ENCODE data around the gene PDE4D.

Gene PDE4D

DNA sequence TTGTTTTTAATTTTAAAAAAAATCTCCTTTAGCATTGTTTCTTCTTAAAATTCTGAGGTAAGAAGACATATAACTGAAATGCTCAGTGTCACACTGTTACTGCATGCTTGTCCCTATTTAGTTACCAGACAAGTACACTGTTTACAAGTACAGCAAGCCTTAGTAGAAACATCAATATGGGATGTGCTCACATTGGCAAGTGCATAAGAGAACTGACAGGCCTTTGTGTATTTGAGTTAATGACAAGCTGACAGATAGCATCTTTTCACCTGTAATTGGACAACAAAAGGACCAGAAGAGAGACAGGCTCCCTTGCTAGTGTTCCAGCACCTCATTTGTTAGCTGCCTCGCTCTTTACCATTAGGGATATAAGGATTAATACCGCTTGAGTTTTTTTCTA is 63.6 kb downstream of the PDE4D start:
- in situ Hi-C loops (cut with HindIII; ENCODE audit: low sequenced_read_pairs) = no loop called here
- TF ChIP-seq, protein P1, sequence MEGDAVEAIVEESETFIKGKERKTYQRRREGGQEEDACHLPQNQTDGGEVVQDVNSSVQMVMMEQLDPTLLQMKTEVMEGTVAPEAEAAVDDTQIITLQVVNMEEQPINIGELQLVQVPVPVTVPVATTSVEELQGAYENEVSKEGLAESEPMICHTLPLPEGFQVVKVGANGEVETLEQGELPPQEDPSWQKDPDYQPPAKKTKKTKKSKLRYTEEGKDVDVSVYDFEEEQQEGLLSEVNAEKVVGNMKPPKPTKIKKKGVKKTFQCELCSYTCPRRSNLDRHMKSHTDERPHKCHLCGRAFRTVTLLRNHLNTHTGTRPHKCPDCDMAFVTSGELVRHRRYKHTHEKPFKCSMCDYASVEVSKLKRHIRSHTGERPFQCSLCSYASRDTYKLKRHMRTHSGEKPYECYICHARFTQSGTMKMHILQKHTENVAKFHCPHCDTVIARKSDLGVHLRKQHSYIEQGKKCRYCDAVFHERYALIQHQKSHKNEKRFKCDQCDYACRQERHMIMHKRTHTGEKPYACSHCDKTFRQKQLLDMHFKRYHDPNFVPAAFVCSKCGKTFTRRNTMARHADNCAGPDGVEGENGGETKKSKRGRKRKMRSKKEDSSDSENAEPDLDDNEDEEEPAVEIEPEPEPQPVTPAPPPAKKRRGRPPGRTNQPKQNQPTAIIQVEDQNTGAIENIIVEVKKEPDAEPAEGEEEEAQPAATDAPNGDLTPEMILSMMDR (IDR thresholded peaks at IDR 0.05; ENCODE audit: low read depth, low read length) = no peak

DNA sequence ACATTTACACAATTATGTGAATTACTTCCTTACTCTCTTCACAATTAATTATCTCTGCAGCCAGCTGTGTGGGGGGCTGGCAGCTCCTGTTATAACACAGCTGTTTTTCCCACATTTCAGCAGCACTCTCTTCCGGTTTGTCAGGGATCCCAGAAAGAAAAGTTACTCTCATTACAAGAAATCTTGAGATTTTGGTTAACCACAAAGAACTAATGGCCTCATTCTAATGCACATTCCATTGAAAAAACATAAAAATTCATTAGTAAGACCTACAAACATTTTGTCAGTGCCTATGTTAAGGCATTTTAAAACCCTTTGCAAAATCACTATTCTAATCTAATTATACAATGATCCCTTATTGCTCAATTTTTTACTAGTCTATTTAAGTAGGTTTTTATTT is 64.1 kb downstream of the PDE4D start:
- in situ Hi-C loops (cut with HindIII; ENCODE audit: low sequenced_read_pairs) = no loop called here
- DNase-seq (ENCODE audit: low read depth, low spot score) = peak; percentile 84
- H3K4me3 ChIP-seq (ENCODE audit: low read depth, low read length) = no peak overlapping the region
- TF ChIP-seq, protein P1 (IDR thresholded peaks at IDR 0.05; ENCODE audit: low read depth, low read length) = no peak

More for the DNA sequence above, 63.6 kb downstream of the PDE4D start:
- DNase-seq (ENCODE audit: low read depth, low spot score) = no peak
- no peak overlapping the region for H3K4me3 ChIP-seq (ENCODE audit: low read depth, low read length)

DNA sequence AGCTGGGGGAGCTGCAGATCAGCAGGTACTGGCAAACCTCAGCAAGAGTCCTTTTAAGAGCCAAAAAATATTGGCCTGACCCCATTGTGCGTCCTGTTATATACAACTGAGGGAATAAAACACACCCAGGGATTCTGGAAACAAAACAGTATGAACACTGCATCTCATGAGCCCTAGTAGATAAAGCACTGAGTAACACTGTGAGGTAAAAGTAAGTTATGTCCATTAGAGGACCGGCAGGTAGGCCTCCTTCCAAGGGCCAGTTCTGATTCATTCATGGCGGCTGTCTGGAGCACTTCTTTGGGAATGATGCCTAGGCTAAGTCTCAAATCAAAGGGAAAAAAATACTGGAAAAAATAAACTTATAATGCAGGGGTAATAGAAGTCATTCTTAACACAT is 64.9 kb downstream of the PDE4D start:
- in situ Hi-C loops (cut with HindIII; ENCODE audit: low sequenced_read_pairs) = no loop called here
- TF ChIP-seq, protein P1 (IDR thresholded peaks at IDR 0.05; ENCODE audit: low read depth, low read length) = no peak
- DNase-seq (ENCODE audit: low read depth, low spot score) = peak; percentile 33
- H3K4me3 ChIP-seq (ENCODE audit: low read depth, low read length) = no peak overlapping the region

DNA sequence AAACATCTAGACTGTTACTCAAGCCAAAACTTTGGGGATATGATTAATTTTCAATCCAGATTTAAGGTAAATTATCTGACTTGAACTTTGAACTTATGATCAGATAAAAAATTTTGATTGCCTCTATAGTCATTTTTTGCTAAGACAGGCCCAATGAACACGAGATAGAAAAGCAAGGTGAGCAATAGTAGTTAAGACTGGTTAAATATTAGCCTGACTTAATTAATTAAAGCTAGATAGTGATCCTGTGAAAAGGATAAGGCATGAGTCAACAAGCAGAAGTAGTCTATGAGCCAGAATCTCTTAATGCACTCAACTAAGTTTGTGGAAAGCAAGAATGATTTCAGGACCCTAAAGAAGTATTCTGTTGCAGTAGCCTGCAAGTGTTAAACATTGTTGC is 66.5 kb downstream of the PDE4D start:
- in situ Hi-C loops (cut with HindIII; ENCODE audit: low sequenced_read_pairs) = no loop called here
- no peak for DNase-seq (ENCODE audit: low read depth, low spot score)
- TF ChIP-seq, protein P1 (IDR thresholded peaks at IDR 0.05; ENCODE audit: low read depth, low read length) = no peak
- no peak overlapping the region for H3K4me3 ChIP-seq (ENCODE audit: low read depth, low read length)

DNA sequence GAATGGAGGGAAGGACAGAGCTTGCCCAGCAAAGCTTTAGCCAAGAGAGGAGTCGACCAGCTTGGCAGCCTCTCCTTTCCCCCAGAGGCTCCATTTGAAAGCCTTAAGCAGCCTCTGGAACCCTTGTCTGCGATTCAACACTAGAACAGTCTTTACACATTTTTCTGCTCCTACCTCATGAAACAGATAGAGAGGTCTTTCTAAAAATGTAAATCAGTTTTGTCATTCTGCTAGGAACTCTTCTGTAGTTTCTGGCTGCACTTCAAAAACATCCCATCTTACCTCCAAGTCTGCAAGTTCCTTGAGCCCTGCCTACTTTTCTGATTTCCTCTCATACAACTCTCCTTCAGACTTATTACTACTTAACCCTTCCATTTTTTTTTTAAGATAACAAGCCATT is 70.1 kb downstream of the PDE4D start:
- no peak overlapping the region for H3K4me3 ChIP-seq (ENCODE audit: low read depth, low read length)
- TF ChIP-seq, protein P1 (IDR thresholded peaks at IDR 0.05; ENCODE audit: low read depth, low read length) = no peak
- no peak for DNase-seq (ENCODE audit: low read depth, low spot score)
- in situ Hi-C loops (cut with HindIII; ENCODE audit: low sequenced_read_pairs) = loop anchor here (25.0 kb wide), 1 partner anchor 564 kb away; no protein-coding TSS in a partner anchor

DNA sequence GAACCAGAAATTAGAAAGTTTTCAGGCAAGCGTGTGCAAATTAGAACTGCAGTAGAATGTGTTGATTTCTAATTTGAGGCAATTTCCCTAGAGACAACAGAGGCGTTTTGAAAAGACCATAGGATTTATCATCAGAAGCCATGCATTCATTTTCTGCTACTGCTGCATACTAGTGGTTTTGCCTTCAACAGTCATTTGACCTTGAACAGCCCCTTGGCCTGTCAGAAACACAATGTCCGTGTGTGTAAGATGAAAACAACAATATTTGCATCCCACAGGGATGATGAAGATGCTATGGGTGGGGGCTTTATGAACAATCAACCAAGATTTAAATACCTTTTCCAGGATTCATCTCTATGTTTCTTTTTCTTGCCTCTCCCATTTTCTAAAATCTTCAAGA is 73.7 kb downstream of the PDE4D start:
- TF ChIP-seq, protein P1 (IDR thresholded peaks at IDR 0.05; ENCODE audit: low read depth, low read length) = no peak
- no peak for DNase-seq (ENCODE audit: low read depth, low spot score)
- H3K4me3 ChIP-seq (ENCODE audit: low read depth, low read length) = no peak overlapping the region
- in situ Hi-C loops (cut with HindIII; ENCODE audit: low sequenced_read_pairs) = loop anchor here (25.0 kb wide), 1 partner anchor 567 kb away; no protein-coding TSS in a partner anchor

DNA sequence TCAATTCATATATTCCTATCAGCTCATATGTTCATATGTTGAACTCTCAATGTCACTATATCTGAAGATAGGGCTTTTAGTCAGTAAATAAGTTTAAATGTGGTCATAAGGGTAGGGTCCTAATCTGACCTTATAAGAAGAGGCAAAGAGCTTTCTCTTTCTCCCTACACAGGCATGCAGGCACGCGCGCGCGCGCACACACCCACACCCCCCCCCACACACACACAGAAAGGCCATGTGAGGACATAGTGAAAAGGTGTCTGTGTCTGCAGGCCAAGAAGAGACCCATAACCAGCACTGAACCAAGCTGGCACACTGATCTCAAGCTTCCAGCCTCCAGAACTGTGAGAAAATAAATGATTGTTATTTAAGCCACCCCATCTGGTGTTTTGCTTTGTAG is 76.0 kb downstream of the PDE4D start:
- TF ChIP-seq, protein P1 (IDR thresholded peaks at IDR 0.05; ENCODE audit: low read depth, low read length) = no peak
- H3K4me3 ChIP-seq (ENCODE audit: low read depth, low read length) = no peak overlapping the region
- in situ Hi-C loops (cut with HindIII; ENCODE audit: low sequenced_read_pairs) = loop anchor here (25.0 kb wide), 1 partner anchor 570 kb away; no protein-coding TSS in a partner anchor
- no peak for DNase-seq (ENCODE audit: low read depth, low spot score)

All from astrocyte of the spinal cord (primary cell).